ENCODE results near the gene FOCAD.

- no peak for TF ChIP-seq CTCF (IDR thresholded peaks at IDR 0.05)
- no peak for TF ChIP-seq POLR2A (IDR thresholded peaks at IDR 0.05; ENCODE audit: low read depth)
- TF ChIP-seq POLR2AphosphoS5 (IDR thresholded peaks at IDR 0.05), result no peak
Measured at GRCh38 chr9:20740929-20741582, 57.0 kb downstream of the FOCAD start.

All from esophagus muscularis mucosa (tissue), 3 donors.